BJ (cell line): Measurements from ENCODE around the gene C7orf57. TPM values are rescaled to one million over a fixed set of nuclear protein-coding genes. Genes with fewer than 3 reads are reported as not detected.

Experiments used
- CTCF ChIA-PET: fragments of 350-600 bp; formaldehyde crosslinking; extraction: SDS; loops from one replicate; lab custom pipeline; 2021; ENCODE audit warnings: antibody characterized with exemption, inconsistent platforms; lab: Yijun Ruan, JAX
- POLR2A ChIA-PET: fragments of 300-600 bp; sonication (Branson Sonifier 250); formaldehyde crosslinking; extraction: SDS; loops from one replicate; lab custom pipeline; 2021; ENCODE audit warnings: antibody characterized with exemption; lab: Charles Lee
- DNase-seq: peaks from one replicate; pipeline ENCODE4 v3.0.0-alpha.2; 2011; ENCODE audit warnings: low read depth
- H3K27me3 ChIP-seq: 2 replicates; pipeline ENCODE4 v1.6.0; 2011; ENCODE audit warnings: low read length; ENCODE audit not compliant: control insufficient read depth, insufficient read depth
- H3K36me3 ChIP-seq: 2 replicates; pipeline ENCODE4 v1.5.1; 2011; ENCODE audit warnings: low read length; ENCODE audit not compliant: control insufficient read depth, insufficient read depth
- H3K4me3 ChIP-seq: 2 replicates; pipeline ENCODE4 v1.5.1; 2011; ENCODE audit warnings: low read depth, mild to moderate bottlenecking, control low read depth, low read length
- CTCF ChIP-seq: IDR thresholded peaks from 2 replicates; pipeline ENCODE4 v1.5.1; 2011; ENCODE audit warnings: low read depth, mild to moderate bottlenecking, control low read depth, inconsistent platforms, low read length, moderate library complexity; ENCODE audit not compliant: insufficient read depth
- polyA plus RNA-seq: library from polyadenylated mRNA; depleted of rRNA; stranded (reverse); fragments of >200 nt; gene quantifications from 2 replicates; pipeline ENCODE4 v1.2.3, GENCODE V29; 2011

Gene C7orf57
- polyA plus RNA-seq, 1 experiment: 0.07 TPM

DNA sequence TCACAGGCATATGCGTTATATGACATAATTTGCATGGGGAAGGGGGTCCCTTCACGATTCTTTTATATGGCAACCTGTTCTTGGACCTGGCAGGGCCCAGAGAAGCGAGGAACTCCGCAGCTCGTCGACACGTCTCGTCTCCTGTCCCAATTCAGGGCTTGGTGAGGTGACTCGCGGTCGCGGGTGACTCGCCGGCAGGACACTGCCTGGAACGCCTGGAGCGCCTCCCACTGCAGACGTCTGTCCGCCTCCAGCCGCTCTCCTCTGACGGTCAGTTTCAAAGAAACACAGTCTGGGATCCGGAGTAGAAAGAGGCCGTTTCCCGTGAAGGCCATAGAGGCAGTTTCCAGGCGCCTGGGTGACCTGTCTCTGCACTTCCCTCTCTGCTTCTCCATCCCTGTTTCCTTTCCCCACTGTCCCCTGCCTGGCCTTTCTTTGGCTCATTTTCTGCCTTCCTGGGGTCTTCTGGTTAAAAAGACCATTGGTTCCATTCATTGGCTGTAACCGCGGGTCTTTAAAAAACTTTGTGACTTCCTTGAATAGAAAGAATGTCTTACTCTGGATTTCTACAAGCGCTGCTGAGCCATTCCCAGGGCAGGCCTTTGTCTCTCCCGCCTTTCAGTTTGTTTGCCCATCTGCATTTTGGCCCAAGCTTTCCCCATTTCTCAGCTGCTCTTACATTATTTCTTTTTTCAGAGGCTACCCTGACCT is 54.9 kb downstream of the C7orf57 start:
- no peak for TF ChIP-seq CTCF
- Histone ChIP-seq H3K36me3 (peaks cover 5% of the 10 kb centered on the region), H3K27me3 (no peaks in the 10 kb centered on the region), H3K4me3 (peak overlapping the region; percentile 57)
- DNase-seq: no peak
- POLR2A ChIA-PET: interaction anchor here (0.6 kb wide), 1 partner anchor 149 kb away, joined by 6 read pairs; no protein-coding TSS in a partner anchor
- CTCF ChIA-PET: interaction anchor here (0.8 to 1.6 kb wide), 2 partner anchors 19 to 65 kb away, joined by 3 to 4 read pairs; no protein-coding TSS in a partner anchor

- ChIA-PET CTCF (interaction anchor here (0.6 to 5.7 kb wide), 2 partner anchors 18 to 98 kb away, joined by 3 to 43 read pairs; no protein-coding TSS in a partner anchor), POLR2A (no interaction called here)
- TF ChIP-seq CTCF: no peak
- H3K36me3 ChIP-seq: peaks cover 5% of the 10 kb centered on the region
- DNase-seq: no peak
- H3K4me3 ChIP-seq: no peak overlapping the region
- no peaks in the 10 kb centered on the region for H3K27me3 ChIP-seq
Measured at GRCh38 chr7:48091506-48092433, 56.4 kb downstream of the C7orf57 start.

GRCh38 chr7:48094861-48095293 is 59.5 kb downstream of the C7orf57 start:
- ChIA-PET POLR2A (no interaction called here), CTCF (interaction anchor here (0.7 to 5.7 kb wide), 3 partner anchors 9 to 104 kb away, joined by 4 to 43 read pairs (median 10); no protein-coding TSS in a partner anchor)
- Histone ChIP-seq H3K36me3 (peaks cover 8% of the 10 kb centered on the region), H3K4me3 (no peak overlapping the region), H3K27me3 (no peaks in the 10 kb centered on the region)
- TF ChIP-seq CTCF: no peak
- no peak for DNase-seq

- ChIA-PET CTCF (interaction anchor here (0.6 to 5.7 kb wide), 4 partner anchors 8 to 151 kb away, joined by 3 to 43 read pairs (median 4); no protein-coding TSS in a partner anchor), POLR2A (no interaction called here)
- Histone ChIP-seq H3K27me3 (no peaks in the 10 kb centered on the region), H3K4me3 (no peak overlapping the region), H3K36me3 (peaks cover 8% of the 10 kb centered on the region)
- DNase-seq: no peak
- no peak for TF ChIP-seq CTCF
Measured at GRCh38 chr7:48096273-48096672, 60.9 kb downstream of the C7orf57 start.
